Measurements from ENCODE around the gene HTR3B.
A peak's percentile ranks its signal among the peaks of the same experiment; 100 is the strongest.

HTR3B gene

GRCh38 chr11:113865873-113866272 is 38.7 kb upstream of the HTR3B start:
- no peak overlapping the region for H3K4me3 ChIP-seq (ENCODE audit: low read depth, low read length)
- TF ChIP-seq, protein P1, sequence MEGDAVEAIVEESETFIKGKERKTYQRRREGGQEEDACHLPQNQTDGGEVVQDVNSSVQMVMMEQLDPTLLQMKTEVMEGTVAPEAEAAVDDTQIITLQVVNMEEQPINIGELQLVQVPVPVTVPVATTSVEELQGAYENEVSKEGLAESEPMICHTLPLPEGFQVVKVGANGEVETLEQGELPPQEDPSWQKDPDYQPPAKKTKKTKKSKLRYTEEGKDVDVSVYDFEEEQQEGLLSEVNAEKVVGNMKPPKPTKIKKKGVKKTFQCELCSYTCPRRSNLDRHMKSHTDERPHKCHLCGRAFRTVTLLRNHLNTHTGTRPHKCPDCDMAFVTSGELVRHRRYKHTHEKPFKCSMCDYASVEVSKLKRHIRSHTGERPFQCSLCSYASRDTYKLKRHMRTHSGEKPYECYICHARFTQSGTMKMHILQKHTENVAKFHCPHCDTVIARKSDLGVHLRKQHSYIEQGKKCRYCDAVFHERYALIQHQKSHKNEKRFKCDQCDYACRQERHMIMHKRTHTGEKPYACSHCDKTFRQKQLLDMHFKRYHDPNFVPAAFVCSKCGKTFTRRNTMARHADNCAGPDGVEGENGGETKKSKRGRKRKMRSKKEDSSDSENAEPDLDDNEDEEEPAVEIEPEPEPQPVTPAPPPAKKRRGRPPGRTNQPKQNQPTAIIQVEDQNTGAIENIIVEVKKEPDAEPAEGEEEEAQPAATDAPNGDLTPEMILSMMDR (IDR thresholded peaks at IDR 0.05; ENCODE audit: low read depth, low read length), result no peak
- in situ Hi-C loops (cut with HindIII; ENCODE audit: low sequenced_read_pairs), result no loop called here
- DNase-seq (ENCODE audit: low read depth, low spot score), result no peak

DNA sequence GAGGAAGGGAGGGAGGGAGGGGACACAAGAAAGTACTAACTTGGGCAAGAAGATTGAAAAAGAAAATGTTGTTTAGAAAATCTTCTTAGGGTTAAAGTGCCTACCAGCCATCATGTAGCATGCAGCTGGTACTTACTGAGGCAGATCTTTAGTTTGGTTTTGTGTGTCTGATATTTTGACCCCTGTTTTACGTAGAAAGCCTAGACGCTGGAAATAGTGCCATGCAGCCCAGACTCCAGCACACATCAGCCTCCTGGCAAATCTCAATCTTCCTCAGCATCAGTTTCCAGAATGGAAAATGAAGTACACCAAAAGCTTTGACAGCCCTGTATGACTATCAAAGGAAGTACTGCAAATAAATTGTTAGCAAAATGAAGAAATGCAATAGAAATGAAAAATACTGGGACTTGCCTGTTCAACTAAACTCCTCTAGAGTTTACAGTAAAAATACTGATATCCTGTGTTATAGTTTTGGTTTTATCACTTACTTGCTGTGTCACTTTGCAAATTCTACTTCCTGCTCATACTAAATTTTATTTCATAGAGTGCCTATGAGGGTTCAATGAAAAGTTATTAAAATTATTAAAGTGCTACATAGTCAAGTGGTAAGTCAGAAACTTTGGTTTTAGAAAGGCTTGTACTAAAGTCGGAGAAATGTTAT is 36.6 kb upstream of the HTR3B start:
- no peak for DNase-seq (ENCODE audit: low read depth, low spot score)
- in situ Hi-C loops (cut with HindIII; ENCODE audit: low sequenced_read_pairs), result no loop called here
- H3K4me3 ChIP-seq (ENCODE audit: low read depth, low read length), result no peak overlapping the region
- TF ChIP-seq, protein P1 (IDR thresholded peaks at IDR 0.05; ENCODE audit: low read depth, low read length), result no peak

DNA sequence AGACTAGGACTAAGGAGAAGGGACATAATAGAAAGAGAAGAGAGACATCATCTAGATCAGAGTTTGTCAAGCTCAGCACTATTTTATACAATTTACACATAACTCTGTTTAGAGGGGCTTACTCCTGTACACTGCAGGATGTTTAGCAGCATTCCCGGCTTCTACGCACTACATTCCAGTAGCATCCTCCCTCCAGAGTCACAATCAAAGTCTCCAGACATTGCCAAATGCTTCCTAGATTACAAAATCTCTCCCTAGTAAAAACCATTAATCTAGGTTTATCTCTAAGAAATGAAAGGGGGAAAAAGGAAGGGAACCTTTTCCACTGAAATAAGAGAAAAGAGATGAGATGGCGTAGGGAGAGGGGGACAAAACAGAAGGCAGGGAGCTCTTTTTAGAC is 33.3 kb upstream of the HTR3B start:
- no peak for DNase-seq (ENCODE audit: low read depth, low spot score)
- in situ Hi-C loops (cut with HindIII; ENCODE audit: low sequenced_read_pairs), result no loop called here
- TF ChIP-seq, protein P1 (IDR thresholded peaks at IDR 0.05; ENCODE audit: low read depth, low read length), result no peak
- no peak overlapping the region for H3K4me3 ChIP-seq (ENCODE audit: low read depth, low read length)

DNA sequence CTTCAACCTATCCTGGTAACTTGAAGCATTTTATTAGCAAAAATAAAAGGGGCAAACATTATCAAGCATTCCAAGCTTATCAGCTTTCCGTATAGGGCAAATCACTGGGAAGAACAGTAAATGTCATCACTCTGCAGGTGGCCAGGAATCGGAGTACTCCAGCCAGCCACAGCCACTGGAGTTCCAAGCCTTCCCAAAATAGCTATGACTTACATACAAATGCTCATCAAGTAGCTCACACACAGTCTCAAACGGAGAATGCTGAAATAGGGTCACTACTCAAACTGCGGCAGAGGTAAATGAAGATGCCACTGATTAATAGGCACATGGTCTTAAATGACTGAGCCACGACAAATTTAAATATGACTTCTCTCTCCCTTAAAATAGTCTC is 31.4 kb upstream of the HTR3B start:
- H3K4me3 ChIP-seq (ENCODE audit: low read depth, low read length), result no peak overlapping the region
- TF ChIP-seq, protein P1 (IDR thresholded peaks at IDR 0.05; ENCODE audit: low read depth, low read length), result no peak
- DNase-seq (ENCODE audit: low read depth, low spot score), result peak; percentile 46
- in situ Hi-C loops (cut with HindIII; ENCODE audit: low sequenced_read_pairs), result no loop called here

DNA sequence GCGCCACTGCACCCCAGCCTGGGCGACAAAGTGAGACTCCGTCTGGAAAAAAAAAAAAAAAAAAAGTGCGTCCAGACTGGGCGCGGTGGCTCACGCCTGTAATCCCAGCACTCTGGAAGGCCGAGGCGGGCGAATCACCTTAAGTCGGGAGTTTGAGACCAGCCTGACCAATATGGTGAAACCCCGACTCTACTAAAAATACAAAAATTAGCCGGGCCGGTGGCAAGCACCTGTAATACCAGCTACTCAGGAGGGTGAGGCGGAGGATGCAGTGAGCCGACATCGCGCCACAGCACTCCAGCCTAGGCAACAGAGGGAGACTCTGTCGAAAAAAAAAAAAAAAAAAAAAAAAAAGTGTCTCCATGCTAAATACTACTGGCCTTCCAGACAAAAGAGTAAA is 30.5 kb upstream of the HTR3B start:
- in situ Hi-C loops (cut with HindIII; ENCODE audit: low sequenced_read_pairs), result no loop called here
- H3K4me3 ChIP-seq (ENCODE audit: low read depth, low read length), result no peak overlapping the region
- TF ChIP-seq, protein P1 (IDR thresholded peaks at IDR 0.05; ENCODE audit: low read depth, low read length), result no peak
- DNase-seq (ENCODE audit: low read depth, low spot score), result no peak

GRCh38 chr11:113874581-113875233 is 29.9 kb upstream of the HTR3B start:
- H3K4me3 ChIP-seq (ENCODE audit: low read depth, low read length), result peak overlapping the region; percentile 77
- TF ChIP-seq, protein P1 (IDR thresholded peaks at IDR 0.05; ENCODE audit: low read depth, low read length), result no peak
- in situ Hi-C loops (cut with HindIII; ENCODE audit: low sequenced_read_pairs), result no loop called here
- peak; percentile 39 for DNase-seq (ENCODE audit: low read depth, low spot score)

All from astrocyte of the spinal cord (primary cell).